Measurements from ENCODE around the gene CACNG3. TPM values are rescaled to one million over a fixed set of nuclear protein-coding genes. Genes with fewer than 3 reads are reported as not detected.
"Not testable (repeated sequence)": the region's sequence is repeated elsewhere in the genome, so short reads cannot be mapped to it uniquely, and the experiment has no call there.

The CACNG3 gene
- total RNA-seq, 1 donor from 2014 or later: not detected

DNA sequence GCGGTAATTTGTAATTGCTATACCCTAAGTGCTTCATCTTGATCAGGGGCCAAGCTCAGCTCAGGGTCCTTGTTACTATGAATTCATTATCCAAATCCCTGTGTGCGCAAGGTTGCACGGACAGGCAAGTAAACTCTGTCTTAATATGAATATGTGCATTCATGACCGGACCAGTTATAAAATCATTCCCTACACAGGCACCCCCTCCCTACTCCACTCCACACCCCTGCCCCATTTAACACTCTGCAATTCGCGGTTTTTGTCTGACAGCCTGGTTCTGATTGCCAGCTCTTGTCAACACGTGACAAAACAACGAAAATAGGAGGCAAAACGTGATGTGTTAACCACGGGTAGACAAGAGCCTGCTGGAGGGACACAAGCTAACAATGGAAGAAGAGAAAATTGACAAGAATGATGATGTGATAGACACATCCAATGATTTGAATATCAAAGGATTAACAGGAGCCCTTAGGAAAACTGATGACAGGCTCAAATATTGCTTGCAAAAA is 76.5 kb downstream of the CACNG3 start:
- TF ChIP-seq, protein P1, sequence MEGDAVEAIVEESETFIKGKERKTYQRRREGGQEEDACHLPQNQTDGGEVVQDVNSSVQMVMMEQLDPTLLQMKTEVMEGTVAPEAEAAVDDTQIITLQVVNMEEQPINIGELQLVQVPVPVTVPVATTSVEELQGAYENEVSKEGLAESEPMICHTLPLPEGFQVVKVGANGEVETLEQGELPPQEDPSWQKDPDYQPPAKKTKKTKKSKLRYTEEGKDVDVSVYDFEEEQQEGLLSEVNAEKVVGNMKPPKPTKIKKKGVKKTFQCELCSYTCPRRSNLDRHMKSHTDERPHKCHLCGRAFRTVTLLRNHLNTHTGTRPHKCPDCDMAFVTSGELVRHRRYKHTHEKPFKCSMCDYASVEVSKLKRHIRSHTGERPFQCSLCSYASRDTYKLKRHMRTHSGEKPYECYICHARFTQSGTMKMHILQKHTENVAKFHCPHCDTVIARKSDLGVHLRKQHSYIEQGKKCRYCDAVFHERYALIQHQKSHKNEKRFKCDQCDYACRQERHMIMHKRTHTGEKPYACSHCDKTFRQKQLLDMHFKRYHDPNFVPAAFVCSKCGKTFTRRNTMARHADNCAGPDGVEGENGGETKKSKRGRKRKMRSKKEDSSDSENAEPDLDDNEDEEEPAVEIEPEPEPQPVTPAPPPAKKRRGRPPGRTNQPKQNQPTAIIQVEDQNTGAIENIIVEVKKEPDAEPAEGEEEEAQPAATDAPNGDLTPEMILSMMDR (conservative IDR thresholded peaks at IDR 0.05): no peak
- Mint-ChIP-seq H3K27me3 (peaks cover 16% of the 10 kb centered on the region), H3K9me3 (no peaks in the 10 kb centered on the region), H3K27ac (no peak overlapping the region), H3K36me3 (no peaks in the 10 kb centered on the region), H3K4me3 (no peak overlapping the region), H3K4me1 (ENCODE audit: unreplicated experiment) (no peaks in the 10 kb centered on the region)
- DNase-seq (ENCODE audit: extremely low spot score, unreplicated experiment): no peak

DNA sequence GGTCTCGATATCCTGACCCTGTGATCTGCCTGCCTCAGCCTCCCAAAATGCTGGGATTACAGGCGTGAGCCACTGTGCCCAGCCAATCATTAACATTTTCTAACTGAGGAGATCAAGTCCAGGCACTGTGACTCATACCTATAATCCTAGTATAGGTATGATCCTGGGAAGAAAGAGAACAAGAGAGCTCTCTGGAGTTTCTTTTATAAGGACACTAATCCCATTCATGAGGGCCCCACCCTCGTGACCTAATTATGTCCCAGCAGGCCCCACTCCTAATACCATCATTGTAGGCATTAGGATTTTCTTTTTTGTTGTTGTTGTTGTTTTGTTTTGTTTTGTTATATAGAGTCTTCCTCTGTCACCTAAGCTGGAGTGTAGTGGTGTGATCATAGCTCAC is 80.4 kb downstream of the CACNG3 start:
- no peak for DNase-seq (ENCODE audit: extremely low spot score, unreplicated experiment)

DNA sequence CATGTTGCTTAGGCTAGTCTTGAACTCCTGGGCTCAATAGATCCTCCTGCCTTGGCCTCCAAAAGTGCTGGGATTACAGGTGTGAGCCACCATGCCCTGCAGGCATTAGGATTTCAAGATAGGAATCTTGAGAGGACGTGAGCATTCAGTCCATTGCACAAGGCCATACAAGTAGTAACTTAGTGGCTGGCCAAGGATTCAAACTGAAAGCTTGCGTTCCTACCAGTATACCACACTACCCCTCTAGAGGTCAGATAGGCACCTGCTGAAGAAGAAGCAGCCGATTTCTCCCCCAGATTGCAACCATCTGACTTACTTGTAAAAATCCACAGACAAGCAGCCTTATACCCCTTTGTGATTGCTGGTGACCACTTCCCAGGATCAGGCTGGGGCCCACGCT is 80.9 kb downstream of the CACNG3 start:
- Mint-ChIP-seq H3K36me3 (no peaks in the 10 kb centered on the region), H3K27ac (no peak overlapping the region), H3K4me1 (ENCODE audit: unreplicated experiment) (no peaks in the 10 kb centered on the region), H3K9me3 (no peaks in the 10 kb centered on the region), H3K4me3 (no peak overlapping the region), H3K27me3 (peaks cover 11% of the 10 kb centered on the region)
- DNase-seq (ENCODE audit: extremely low spot score, unreplicated experiment): no peak
- TF ChIP-seq, protein P1 (conservative IDR thresholded peaks at IDR 0.05): no peak

More for the DNA sequence above, 80.4 kb downstream of the CACNG3 start:
- no peaks in the 10 kb centered on the region for H3K36me3 Mint-ChIP-seq
- H3K9me3 Mint-ChIP-seq: no peaks in the 10 kb centered on the region
- H3K4me1 Mint-ChIP-seq (ENCODE audit: unreplicated experiment): no peaks in the 10 kb centered on the region
- no peak overlapping the region for H3K27ac Mint-ChIP-seq
- H3K4me3 Mint-ChIP-seq: no peak overlapping the region
- peaks cover 14% of the 10 kb centered on the region for H3K27me3 Mint-ChIP-seq
- TF ChIP-seq, protein P1 (conservative IDR thresholded peaks at IDR 0.05): no peak

GRCh38 chr16:24343829-24344228 is 87.7 kb downstream of the CACNG3 start:
- not testable (repeated sequence) for H3K4me1 Mint-ChIP-seq (ENCODE audit: unreplicated experiment); H3K27me3 Mint-ChIP-seq; H3K36me3 Mint-ChIP-seq; H3K4me3 Mint-ChIP-seq; H3K27ac Mint-ChIP-seq; DNase-seq (ENCODE audit: extremely low spot score, unreplicated experiment); H3K9me3 Mint-ChIP-seq

DNA sequence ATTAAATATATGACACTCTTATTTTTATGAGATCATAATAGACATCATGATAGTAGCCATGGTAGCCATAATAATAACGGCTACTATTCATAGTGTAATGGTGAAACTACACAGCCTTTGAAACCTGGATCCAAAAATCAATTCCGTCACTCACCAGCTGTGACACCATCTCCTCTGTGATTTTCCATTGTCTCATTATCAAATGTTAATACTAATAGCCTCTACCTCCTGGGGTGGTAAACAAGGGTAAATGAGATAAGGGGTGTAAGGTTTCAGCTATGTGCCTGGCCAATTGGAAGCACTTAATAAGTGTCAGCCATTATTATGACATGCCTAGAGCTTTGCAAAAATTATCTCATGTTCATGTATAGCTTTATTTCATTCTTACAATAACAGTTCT is 88.6 kb downstream of the CACNG3 start:
- no peaks in the 10 kb centered on the region for H3K9me3 Mint-ChIP-seq
- H3K27me3 Mint-ChIP-seq: peaks cover 6% of the 10 kb centered on the region
- TF ChIP-seq, protein P1 (conservative IDR thresholded peaks at IDR 0.05): no peak
- no peaks in the 10 kb centered on the region for H3K4me1 Mint-ChIP-seq (ENCODE audit: unreplicated experiment)
- DNase-seq (ENCODE audit: extremely low spot score, unreplicated experiment): no peak
- H3K27ac Mint-ChIP-seq: no peak overlapping the region
- no peaks in the 10 kb centered on the region for H3K36me3 Mint-ChIP-seq
- no peak overlapping the region for H3K4me3 Mint-ChIP-seq

- Mint-ChIP-seq H3K9me3 (no peaks in the 10 kb centered on the region), H3K27ac (no peak overlapping the region), H3K4me3 (no peak overlapping the region), H3K4me1 (ENCODE audit: unreplicated experiment) (no peaks in the 10 kb centered on the region), H3K27me3 (peaks cover 5% of the 10 kb centered on the region), H3K36me3 (no peaks in the 10 kb centered on the region)
- TF ChIP-seq, protein P1 (conservative IDR thresholded peaks at IDR 0.05): no peak
- no peak for DNase-seq (ENCODE audit: extremely low spot score, unreplicated experiment)
Observed at GRCh38 chr16:24345704-24346103, 89.6 kb downstream of the CACNG3 start.
